ENCODE results near the gene TRIM37. TPM values are rescaled to one million over a fixed set of nuclear protein-coding genes. Genes with fewer than 3 reads are reported as not detected.

Gene TRIM37
- total RNA-seq, 1 experiment from 2014 or later: 62.3 TPM

GRCh38 chr17:59149841-59150511, 43.3 kb upstream of the TRIM37 start:
- H3K4me3 Mint-ChIP-seq: no peak overlapping the region
- CTCF ChIA-PET: no interaction called here
- DNase-seq (ENCODE audit: low spot score): no peak
- no peaks in the 10 kb centered on the region for H3K9me3 Mint-ChIP-seq
- no peak overlapping the region for H3K27ac Mint-ChIP-seq
- POLR2A ChIA-PET: interaction anchor here (0.5 kb wide), 1 partner anchor 284 kb away, joined by 5 read pairs; no protein-coding TSS in a partner anchor
- ATAC-seq: no peak
- H3K36me3 Mint-ChIP-seq: peaks cover 9% of the 10 kb centered on the region; the same call in 1 of the 2 replicates
- no peaks in the 10 kb centered on the region for H3K27me3 Mint-ChIP-seq (ENCODE audit: low read depth)
- H3K4me1 Mint-ChIP-seq: peaks cover 32% of the 10 kb centered on the region
- TF ChIP-seq ZNF219 (CRISPR knock-in tag; IDR thresholded peaks at IDR 0.05; ENCODE audit: borderline replicate concordance) (no peak), E2F1 (CRISPR knock-in tag; IDR thresholded peaks at IDR 0.05) (no peak), TP53 (CRISPR knock-in tag; IDR thresholded peaks at IDR 0.05) (no peak), E2F4 (CRISPR knock-in tag; IDR thresholded peaks at IDR 0.05; ENCODE audit: borderline replicate concordance, low read depth) (no peak), E2F5 (CRISPR knock-in tag; IDR thresholded peaks at IDR 0.05) (no peak), ZNF121 (CRISPR knock-in tag; IDR thresholded peaks at IDR 0.05) (0 out of 2 replicates have a peak, but pooled peaks have one; percentile 12), ZNF232 (CRISPR knock-in tag; IDR thresholded peaks at IDR 0.05) (no peak)

GRCh38 chr17:59149051-59149450, 42.4 kb upstream of the TRIM37 start:
- no peak for TF ChIP-seq PRDM15 (CRISPR knock-in tag; IDR thresholded peaks at IDR 0.05)
- ChIA-PET POLR2A (no interaction called here), CTCF (no interaction called here)
- Mint-ChIP-seq H3K9me3 (no peaks in the 10 kb centered on the region), H3K36me3 (peaks cover 9% of the 10 kb centered on the region; the same call in 1 of the 2 replicates), H3K4me1 (peaks cover 32% of the 10 kb centered on the region), H3K4me3 (no peak overlapping the region), H3K27me3 (ENCODE audit: low read depth) (no peaks in the 10 kb centered on the region), H3K27ac (no peak overlapping the region)
- DNase-seq (ENCODE audit: low spot score): no peak
- no peak for ATAC-seq

GRCh38 chr17:59145571-59146096, 39.0 kb upstream of the TRIM37 start:
- Mint-ChIP-seq H3K27me3 (ENCODE audit: low read depth) (no peaks in the 10 kb centered on the region), H3K9me3 (no peaks in the 10 kb centered on the region), H3K27ac (peak overlapping the region; percentile 55; the same call in 1 of the 2 replicates), H3K36me3 (peaks cover 9% of the 10 kb centered on the region; the same call in 1 of the 2 replicates), H3K4me1 (peaks cover 9% of the 10 kb centered on the region; the same call in 1 of the 2 replicates), H3K4me3 (no peak overlapping the region)
- ATAC-seq (no peak), DNase-seq (ENCODE audit: low spot score) (no peak)
- no peak for TF ChIP-seq ZNF138 (CRISPR knock-in tag; conservative IDR thresholded peaks at IDR 0.05)
- TF ChIP-seq ATF2 (CRISPR knock-in tag; IDR thresholded peaks at IDR 0.05; ENCODE audit: borderline replicate concordance, low read depth): no peak
- TF ChIP-seq USF2 (CRISPR knock-in tag; IDR thresholded peaks at IDR 0.05): no peak
- ChIA-PET CTCF (no interaction called here), POLR2A (interaction anchor here (1.8 kb wide), 1 partner anchor 9 kb away, joined by 8 read pairs; the partner anchor contains the start of genes PRR11 and SKA2)

All from WTC11 (cell line).